ENCODE results near the gene SV2A.
"Not testable (repeated sequence)": the region's sequence is repeated elsewhere in the genome, so short reads cannot be mapped to it uniquely, and the experiment has no call there.

The SV2A gene

DNA sequence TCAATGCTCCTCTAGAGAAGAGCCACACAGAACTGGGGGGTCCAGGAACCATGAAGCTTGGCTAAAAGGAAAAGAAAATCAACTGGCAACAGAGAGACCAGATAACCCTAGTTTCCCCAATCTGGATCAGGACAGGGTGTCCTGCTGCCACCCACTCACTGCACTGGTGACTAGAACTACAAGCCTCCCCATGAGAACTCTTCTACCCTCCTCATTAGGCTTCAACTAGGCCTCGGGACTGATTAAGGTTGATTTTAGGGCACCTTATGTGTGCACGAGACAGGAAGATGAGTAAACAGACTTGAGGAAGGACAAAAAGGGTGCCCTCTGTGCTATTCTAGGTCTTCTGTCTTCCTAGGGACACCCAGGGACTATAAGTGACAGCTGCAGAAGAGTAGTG is 12.2 kb upstream of the SV2A start:
- no peak for DNase-seq (ENCODE audit: low read depth)

- no peak for DNase-seq (ENCODE audit: low read depth)
Observed at GRCh38 chr1:149928401-149928724, 10.7 kb upstream of the SV2A start.

DNA sequence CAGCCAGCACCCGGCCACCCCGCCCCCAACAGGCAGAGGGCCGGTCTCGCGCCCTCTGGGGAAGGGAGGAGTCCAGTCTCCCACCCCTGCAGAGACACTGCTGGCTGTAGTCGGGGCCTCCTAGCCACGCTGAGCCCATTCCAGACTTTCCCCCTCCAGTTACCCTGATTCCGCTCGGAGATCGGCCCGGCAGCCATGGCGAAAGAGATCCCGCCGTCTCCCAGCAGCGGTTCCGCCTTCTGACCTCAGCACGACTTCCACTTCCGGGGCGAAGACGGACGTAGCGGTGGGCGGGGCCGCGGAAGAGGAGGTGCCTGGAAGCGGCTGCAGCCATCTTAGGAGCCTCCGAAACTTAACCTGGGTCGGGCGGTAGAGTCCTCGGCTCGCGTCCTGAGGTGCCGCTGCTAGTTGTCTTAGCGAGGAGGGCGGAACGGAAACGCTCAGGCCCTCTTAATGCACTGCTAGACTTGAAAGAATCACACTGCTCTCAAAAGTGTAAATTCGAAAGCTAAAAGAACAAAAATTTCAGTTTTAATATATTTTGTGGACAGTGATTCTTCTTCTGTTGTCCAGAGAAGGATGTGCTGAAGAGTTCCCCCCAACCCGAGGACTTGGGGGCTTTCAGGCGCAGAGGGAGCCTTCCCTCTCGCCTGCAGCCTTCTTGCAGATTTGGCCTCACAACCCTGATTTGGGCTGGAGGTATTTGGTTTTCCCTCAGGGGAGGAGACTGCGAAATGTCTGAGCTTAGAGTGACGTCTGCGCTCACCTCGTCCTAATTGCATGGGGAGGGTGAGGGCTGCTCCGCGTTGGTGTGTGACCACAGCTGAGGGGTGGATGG is 10.1 kb upstream of the SV2A start, which contains the start of gene SF3B4:
Gene SF3B4, minus strand, starts transcription at position 241 of the 838 bp plus-strand sequence. Its CDS starts 44 bp downstream, at position 197.
- peak; percentile 93 for DNase-seq (ENCODE audit: low read depth)

DNA sequence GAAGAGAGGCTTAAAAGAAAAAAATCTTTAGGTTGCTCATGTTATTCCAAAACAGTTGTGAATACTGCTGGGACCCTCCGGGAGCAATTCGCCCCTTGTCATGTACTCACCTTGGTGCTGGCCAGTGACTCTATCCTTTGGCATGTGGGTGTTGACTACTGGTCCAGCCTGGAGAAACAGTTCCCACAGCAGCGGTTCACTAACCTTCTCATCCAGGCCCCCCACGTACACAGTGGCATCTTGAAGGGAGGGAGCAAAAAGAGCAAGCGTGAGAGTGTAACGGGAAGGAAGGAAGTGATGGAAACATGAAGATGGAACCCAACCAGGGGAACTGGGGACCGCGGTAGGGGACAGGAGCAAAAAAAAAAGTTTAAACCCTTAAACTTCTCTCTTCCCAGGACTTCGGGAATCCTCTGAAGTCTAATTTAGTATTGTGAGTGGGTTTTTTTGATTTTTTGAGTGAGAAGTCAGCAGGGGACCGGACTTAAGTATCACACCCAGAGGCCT is 9.5 kb upstream of the SV2A start:
- no peak for DNase-seq (ENCODE audit: low read depth)

DNA sequence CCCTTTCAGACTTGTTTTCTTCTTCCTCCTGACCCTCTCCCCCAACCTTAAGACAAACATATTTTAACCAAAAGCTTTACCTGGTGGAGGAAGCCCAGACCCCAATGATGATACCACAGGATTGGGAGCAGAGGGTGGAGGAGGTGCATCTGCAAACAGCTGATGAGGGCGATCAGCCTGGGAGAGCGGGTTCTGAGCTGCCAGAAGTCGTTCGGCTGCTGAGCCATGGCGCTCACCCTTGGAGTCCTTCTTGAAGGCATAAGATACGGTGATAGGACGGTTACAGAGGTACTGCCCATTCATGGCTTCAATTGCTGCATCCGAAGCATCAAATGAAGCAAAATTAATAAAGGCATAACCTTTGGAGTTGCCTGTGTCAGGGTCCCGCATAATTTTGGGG is 8.7 kb upstream of the SV2A start:
- no peak for DNase-seq (ENCODE audit: low read depth)

DNA sequence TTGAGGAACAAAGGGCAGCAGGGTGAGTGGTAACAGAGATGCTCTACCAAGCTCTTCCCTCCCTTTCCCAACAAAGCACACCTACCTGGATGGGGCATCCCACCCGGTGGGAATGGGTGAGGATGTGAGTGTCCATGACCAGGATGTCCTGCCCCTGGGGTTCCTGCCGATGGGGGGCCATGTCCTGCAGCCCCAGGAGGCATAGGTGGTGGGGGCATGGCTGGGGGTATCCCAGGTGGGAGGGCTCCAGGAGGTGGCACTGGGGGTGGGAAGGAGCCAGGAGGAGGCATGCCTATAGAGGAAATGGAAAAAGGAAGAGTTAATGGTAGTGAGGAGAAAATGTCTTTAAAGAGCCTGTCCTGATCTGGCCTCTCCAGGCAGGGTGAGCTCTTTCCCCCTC is 8.1 kb upstream of the SV2A start:
- no peak for DNase-seq (ENCODE audit: low read depth)

GRCh38 chr1:149925345-149925744 is 7.7 kb upstream of the SV2A start:
- DNase-seq (ENCODE audit: low read depth), result no peak

DNA sequence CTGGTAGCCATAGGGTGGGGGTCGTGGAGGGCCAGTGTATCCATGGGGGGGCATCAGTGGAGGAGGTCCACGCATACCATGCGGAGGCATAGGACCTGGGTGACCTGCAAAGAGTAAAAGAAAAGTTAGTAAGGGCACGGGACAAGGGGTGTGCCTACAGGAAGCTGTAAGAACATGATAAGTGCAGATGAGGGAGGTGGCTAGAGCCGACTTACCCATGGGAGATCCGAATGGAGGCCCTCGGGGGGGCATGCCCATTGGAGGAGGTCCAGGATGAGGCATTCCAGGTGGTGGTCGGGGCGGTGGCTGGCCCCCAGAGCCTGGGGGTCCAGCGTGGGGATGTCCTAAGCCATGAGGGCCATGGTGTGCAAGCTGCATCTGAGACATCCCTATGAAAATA is 6.0 kb upstream of the SV2A start:
- no peak for DNase-seq (ENCODE audit: low read depth)

- no peak for DNase-seq (ENCODE audit: low read depth)
Observed at GRCh38 chr1:149916898-149917252, 769 bp downstream of the SV2A start.

GRCh38 chr1:149916193-149916897 is 1.3 kb downstream of the SV2A start:
- DNase-seq (ENCODE audit: low read depth), result no peak

DNA sequence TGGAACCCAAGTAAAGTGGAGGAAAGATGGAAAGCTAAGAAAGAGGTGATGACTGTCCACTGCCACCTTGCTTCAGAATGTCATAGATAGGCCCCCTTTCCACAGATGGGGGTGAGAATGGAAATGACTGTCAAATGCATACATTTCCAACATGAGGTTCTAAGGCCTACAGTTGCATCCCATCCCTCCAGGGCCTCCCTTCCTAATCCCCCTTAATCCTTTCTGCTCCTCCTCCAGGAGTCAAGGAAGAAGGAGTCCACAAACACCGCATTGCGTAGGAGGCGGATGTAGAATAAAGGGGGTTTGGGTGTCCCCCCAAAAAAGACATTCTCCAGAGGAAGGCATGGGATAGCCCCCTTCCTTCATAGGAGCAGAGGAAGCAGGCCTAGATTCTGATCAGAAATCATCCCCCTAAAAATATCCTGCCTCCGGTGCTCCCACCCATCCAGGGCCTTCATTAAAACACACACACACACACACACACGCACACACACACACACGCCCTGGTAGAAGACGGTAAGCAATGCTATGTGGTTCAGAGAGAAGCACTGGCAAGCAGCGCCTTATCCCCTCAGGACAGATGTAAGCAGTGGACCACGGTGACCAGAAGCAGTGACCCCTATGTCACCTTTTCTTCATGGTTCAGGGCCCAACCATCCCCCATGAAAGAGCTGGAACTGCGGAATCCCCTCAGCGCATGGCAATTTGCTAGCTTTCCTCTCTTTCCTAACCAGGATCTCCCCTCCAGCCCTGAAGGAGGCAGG is 2.0 kb downstream of the SV2A start:
- DNase-seq (ENCODE audit: low read depth), result no peak

DNA sequence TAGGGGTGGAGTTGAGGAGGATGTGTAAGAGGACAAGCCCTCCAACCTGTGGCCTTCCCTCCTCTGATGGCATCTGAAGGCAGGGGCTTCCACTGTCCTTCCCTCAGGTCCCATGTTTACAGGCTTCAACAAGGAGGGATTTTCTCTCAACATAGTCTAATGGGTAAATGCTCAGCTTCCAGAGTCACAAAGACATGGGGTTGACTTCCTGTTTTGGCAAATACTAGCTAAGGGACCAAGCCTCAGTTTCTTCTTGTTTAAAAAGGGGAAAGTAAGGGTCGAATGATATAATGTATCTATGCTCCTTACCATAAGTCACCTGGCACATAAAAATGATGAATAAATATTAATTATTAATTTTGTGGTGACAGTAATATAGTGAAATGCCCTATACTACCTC is 3.1 kb downstream of the SV2A start:
- DNase-seq (ENCODE audit: low read depth), result no peak

- DNase-seq (ENCODE audit: low read depth), result no peak
Observed at GRCh38 chr1:149906570-149907075, 11.0 kb downstream of the SV2A start.

DNA sequence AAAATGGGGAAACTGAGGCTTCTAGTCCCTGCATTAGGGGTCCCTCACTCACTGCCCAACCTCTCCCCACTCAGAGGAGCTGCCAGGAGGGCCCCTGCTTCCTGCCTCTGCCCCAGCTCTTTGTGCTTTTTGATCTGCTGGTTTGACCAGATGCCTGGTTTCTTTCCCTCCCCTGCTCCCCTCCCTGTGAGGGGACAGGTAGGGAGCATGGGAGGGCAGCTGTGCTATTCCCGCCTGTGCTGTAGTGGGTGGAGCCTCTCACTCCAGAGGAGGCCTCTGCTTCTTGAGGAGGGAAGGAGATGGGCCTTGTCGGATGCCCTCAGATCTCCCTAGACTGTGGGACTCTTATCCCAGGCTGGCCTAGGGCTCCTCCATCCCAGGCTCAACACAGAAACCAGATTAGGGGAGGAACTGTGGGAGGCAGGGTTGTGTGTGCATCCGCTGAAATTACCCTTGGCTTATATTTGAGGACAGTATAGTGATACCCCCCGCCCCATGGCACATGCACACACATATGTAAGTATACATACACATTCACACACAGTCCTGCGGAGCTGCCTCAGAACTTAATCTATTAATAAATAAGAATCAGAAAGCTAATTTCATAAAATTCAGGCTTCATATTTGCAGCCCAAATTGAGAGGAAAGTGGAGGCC is 13.7 kb downstream of the SV2A start:
- no peak for DNase-seq (ENCODE audit: low read depth)

GRCh38 chr1:149899460-149900284 is 18.0 kb downstream of the SV2A start, which contains the start of gene BOLA1:
Gene BOLA1 (plus strand): TSS chr1:149899568. CDS start chr1:149900060, 492 bp downstream.
- DNase-seq (ENCODE audit: low read depth), result peak; percentile 72

DNA sequence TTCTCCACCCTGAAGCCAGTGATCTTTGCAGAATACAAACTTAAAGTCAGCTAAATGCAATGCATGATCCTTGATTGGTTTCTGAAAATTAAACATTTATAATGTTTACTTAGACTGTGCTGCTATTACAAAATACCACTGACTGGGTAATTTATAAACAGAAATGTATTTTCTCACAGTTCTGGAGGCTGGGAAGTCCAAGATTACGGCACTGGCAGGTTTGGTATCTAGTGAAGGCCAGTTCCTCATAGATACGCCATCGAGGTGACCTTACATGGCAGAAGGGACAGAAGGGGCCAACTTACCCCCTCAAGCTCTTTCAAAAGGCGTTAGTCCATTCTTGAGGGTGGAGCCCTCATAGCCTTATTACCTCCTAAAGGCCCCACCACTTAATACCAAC is 21.1 kb downstream of the SV2A start:
- no peak for DNase-seq (ENCODE audit: low read depth)

DNA sequence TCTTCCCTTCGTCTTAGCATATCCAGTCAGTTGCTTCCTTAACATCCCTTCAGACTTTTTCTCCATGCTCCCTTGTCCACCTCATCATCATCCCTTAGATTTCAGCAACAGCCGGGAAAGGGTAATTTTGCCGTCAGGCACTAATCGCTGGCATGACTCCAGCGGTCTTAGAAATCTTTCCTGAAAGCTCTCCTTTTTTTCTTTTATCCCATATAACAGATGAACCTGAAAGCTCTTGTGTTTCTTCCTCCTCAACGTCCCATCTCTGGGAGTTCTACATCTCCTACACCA is 28.7 kb downstream of the SV2A start:
- DNase-seq (ENCODE audit: low read depth), result no peak

DNA sequence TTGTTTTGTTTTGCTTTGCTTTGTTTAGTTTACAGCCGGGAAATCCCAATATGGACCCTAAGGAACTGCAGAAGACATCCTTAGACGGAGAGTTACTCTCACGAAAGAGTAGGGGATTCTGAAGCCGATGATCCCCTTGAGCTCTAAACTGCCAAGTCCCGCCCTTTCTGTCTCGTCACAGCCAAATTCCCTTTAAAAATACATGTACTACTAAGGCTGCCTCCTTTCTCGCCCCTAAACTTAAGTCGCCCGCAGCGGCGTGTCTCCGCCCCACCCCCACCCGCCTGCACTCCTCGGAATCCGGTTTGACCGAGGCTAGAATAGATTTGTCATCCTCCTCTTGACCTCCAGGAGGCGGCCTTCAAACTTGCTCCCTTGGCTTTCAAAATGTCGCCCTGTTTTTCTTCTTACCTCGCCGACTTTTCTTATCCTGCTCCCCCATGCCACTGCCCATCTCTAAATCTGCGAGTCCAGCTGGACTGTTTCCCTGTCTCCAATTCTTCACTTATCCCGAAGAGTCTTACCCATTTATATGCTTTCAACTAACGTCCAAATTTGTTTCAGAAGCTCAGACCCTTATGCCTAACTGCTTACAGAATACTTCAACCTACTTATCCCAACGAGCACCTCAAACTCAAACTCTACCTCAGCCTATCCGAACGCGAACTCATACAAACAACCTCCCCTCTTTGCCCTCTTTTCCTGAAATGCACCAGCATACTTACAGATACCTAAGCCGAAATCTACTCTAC is 29.2 kb downstream of the SV2A start:
- peak; percentile 52 for DNase-seq (ENCODE audit: low read depth)

- peak; percentile 75 for DNase-seq (ENCODE audit: low read depth)
Observed at GRCh38 chr1:149887456-149888246, 30.0 kb downstream of the SV2A start.

- DNase-seq (ENCODE audit: low read depth), result not testable (repeated sequence)
Observed at GRCh38 chr1:149887196-149887455, 30.5 kb downstream of the SV2A start.

Data from T follicular helper cell (primary cell).